ENCODE results near the gene RSPO1.

The RSPO1 gene

GRCh38 chr1:37628026-37628556, 6.6 kb downstream of the RSPO1 start:
- Histone ChIP-seq H3K27ac (no peak overlapping the region), H3K27me3 (peaks cover 90% of the 10 kb centered on the region), H3K4me3 (ENCODE audit: low read depth in 1 of 2, low read length in 1 of 2) (no peak overlapping the region), H3K36me3 (no peaks in the 10 kb centered on the region), H3K9me3 (no peaks in the 10 kb centered on the region), H3K4me1 (ENCODE audit: control insufficient read depth in 1 of 2, insufficient read depth in 1 of 2, low read depth in 1 of 2, low read length in 1 of 2) (peaks cover 6 to 10% of the 10 kb centered on the region in 2 experiments)
- TF ChIP-seq CTCF (IDR thresholded peaks at IDR 0.05), result no peak

- Histone ChIP-seq H3K9me3 (no peaks in the 10 kb centered on the region), H3K27me3 (peaks cover 95% of the 10 kb centered on the region), H3K4me1 (ENCODE audit: control insufficient read depth in 1 of 2, insufficient read depth in 1 of 2, low read depth in 1 of 2, low read length in 1 of 2) (peaks cover 0 to 2% of the 10 kb centered on the region in 2 experiments), H3K36me3 (no peaks in the 10 kb centered on the region), H3K27ac (no peak overlapping the region), H3K4me3 (ENCODE audit: low read depth in 1 of 2, low read length in 1 of 2) (no peak overlapping the region)
- no peak for TF ChIP-seq CTCF (IDR thresholded peaks at IDR 0.05)
Measured at GRCh38 chr1:37622131-37622530, 12.6 kb downstream of the RSPO1 start.

GRCh38 chr1:37621326-37621870, 13.3 kb downstream of the RSPO1 start:
- Histone ChIP-seq H3K4me3 (ENCODE audit: low read depth in 1 of 2, low read length in 1 of 2) (no peak overlapping the region), H3K9me3 (no peaks in the 10 kb centered on the region), H3K4me1 (ENCODE audit: control insufficient read depth in 1 of 2, insufficient read depth in 1 of 2, low read depth in 1 of 2, low read length in 1 of 2) (no peaks in the 10 kb centered on the region), H3K27ac (no peak overlapping the region), H3K27me3 (peaks cover 95% of the 10 kb centered on the region), H3K36me3 (no peaks in the 10 kb centered on the region)
- TF ChIP-seq CTCF (IDR thresholded peaks at IDR 0.05), result no peak

- H3K36me3 ChIP-seq, result no peaks in the 10 kb centered on the region
- no peaks in the 10 kb centered on the region for H3K9me3 ChIP-seq
- no peak for TF ChIP-seq CTCF (IDR thresholded peaks at IDR 0.05)
- no peak overlapping the region for H3K27ac ChIP-seq
- peaks cover 95% of the 10 kb centered on the region for H3K27me3 ChIP-seq
- no peak overlapping the region for H3K4me3 ChIP-seq (ENCODE audit: low read depth in 1 of 2, low read length in 1 of 2)
- no peaks in the 10 kb centered on the region for H3K4me1 ChIP-seq (ENCODE audit: control insufficient read depth in 1 of 2, insufficient read depth in 1 of 2, low read depth in 1 of 2, low read length in 1 of 2)
Measured at GRCh38 chr1:37620707-37621106, 14.0 kb downstream of the RSPO1 start.

- no peak for TF ChIP-seq CTCF (IDR thresholded peaks at IDR 0.05)
- no peaks in the 10 kb centered on the region for H3K36me3 ChIP-seq
- no peak overlapping the region for H3K27ac ChIP-seq
- H3K4me1 ChIP-seq (ENCODE audit: control insufficient read depth in 1 of 2, insufficient read depth in 1 of 2, low read depth in 1 of 2, low read length in 1 of 2), result no peaks in the 10 kb centered on the region
- peaks cover 97% of the 10 kb centered on the region for H3K27me3 ChIP-seq
- H3K9me3 ChIP-seq, result no peaks in the 10 kb centered on the region
- no peak overlapping the region for H3K4me3 ChIP-seq (ENCODE audit: low read depth in 1 of 2, low read length in 1 of 2)
Measured at GRCh38 chr1:37616330-37616729, 18.4 kb downstream of the RSPO1 start.

Measured in neutrophil (primary cell).